AG04449 (cell line): ENCODE measurements around the gene GPR146.

ENCODE experiments used
- CTCF ChIA-PET: fragments of 350-600 bp; formaldehyde crosslinking; extraction: SDS; loops from one replicate; lab custom pipeline; 2021; ENCODE audit warnings: antibody characterized with exemption; lab: Yijun Ruan, JAX
- POLR2A ChIA-PET: fragments of 400-600, 350-600 bp; formaldehyde crosslinking; extraction: SDS; loops from one replicate; lab custom pipeline; 2020; ENCODE audit warnings: antibody characterized with exemption, inconsistent platforms; lab: Yijun Ruan, JAX
- DNase-seq: peaks from one replicate; pipeline ENCODE4 v3.0.0-alpha.2; 2010; ENCODE audit warnings: low read depth, low spot score
- H3K4me3 ChIP-seq: 2 replicates; pipeline ENCODE4 v1.5.1; 2011; ENCODE audit warnings: low read depth, mild to moderate bottlenecking, control low read depth, low read length
- CTCF ChIP-seq: IDR thresholded peaks from one replicate; pipeline ENCODE4 v1.5.1; 2011; ENCODE audit warnings: mild to moderate bottlenecking, moderate library complexity, low read length, control low read depth, inconsistent platforms; ENCODE audit not compliant: insufficient read depth; ENCODE audit errors: missing control alignments

GPR146 gene

GRCh38 chr7:1081336-1081735, 37.0 kb downstream of the GPR146 start:
- ChIA-PET POLR2A (no interaction called here), CTCF (interaction anchor here (1.0 to 8.8 kb wide), 3 partner anchors 13 to 95 kb away, joined by 3 to 85 read pairs (median 3); no protein-coding TSS in a partner anchor)
- no peak for TF ChIP-seq CTCF
- no peak overlapping the region for H3K4me3 ChIP-seq
- no peak for DNase-seq

GRCh38 chr7:1081931-1082401, 37.6 kb downstream of the GPR146 start:
- DNase-seq = no peak
- ChIA-PET POLR2A (no interaction called here), CTCF (interaction anchor here (1.0 to 8.8 kb wide), 2 partner anchors 17 to 94 kb away, joined by 3 to 85 read pairs; no protein-coding TSS in a partner anchor)
- no peak overlapping the region for H3K4me3 ChIP-seq
- no peak for TF ChIP-seq CTCF

GRCh38 chr7:1083729-1084657, 39.6 kb downstream of the GPR146 start:
- H3K4me3 ChIP-seq = no peak overlapping the region
- DNase-seq = no peak
- ChIA-PET CTCF (interaction anchor here (1.2 to 3.5 kb wide), 2 partner anchors 11 to 18 kb away, joined by 4 to 28 read pairs; no protein-coding TSS in a partner anchor), POLR2A (no interaction called here)
- no peak for TF ChIP-seq CTCF

- CTCF ChIA-PET = interaction anchor here (1.1 to 4.3 kb wide), 15 partner anchors 8 to 92 kb away, joined by 4 to 57 read pairs (median 11); no protein-coding TSS in a partner anchor
- no peak overlapping the region for H3K4me3 ChIP-seq
- POLR2A ChIA-PET = no interaction called here
- DNase-seq = no peak
- no peak for TF ChIP-seq CTCF
Measured at GRCh38 chr7:1085266-1085665, 40.9 kb downstream of the GPR146 start.

GRCh38 chr7:1085910-1086421, 41.6 kb downstream of the GPR146 start:
- no peak overlapping the region for H3K4me3 ChIP-seq
- TF ChIP-seq CTCF = no peak
- POLR2A ChIA-PET = interaction anchor here (0.7 to 1.0 kb wide), 2 partner anchors 52 to 345 kb away, joined by 3 read pairs; a partner anchor contains a TSS
- DNase-seq = no peak
- CTCF ChIA-PET = interaction anchor here (0.6 to 4.3 kb wide), 37 partner anchors 9 to 113 kb away, joined by 3 to 57 read pairs (median 4); partner anchors contain the start of genes CYP2W1 and GPR146
